Liver (tissue), 9 donors: ENCODE measurements around the gene DNAI1. TPM values are rescaled to one million over a fixed set of nuclear protein-coding genes. Genes with fewer than 3 reads are reported as not detected.
A peak's percentile ranks its signal among the peaks of the same experiment; 100 is the strongest.

Experiments
- DNase-seq: peaks from one replicate; pipeline ENCODE4 v3.0.0-alpha.2; 2017; ENCODE audit warnings: low spot score
- H3K27ac ChIP-seq, 2 donors: one replicate each; pipeline ENCODE4 v1.7.0; 2013; ENCODE audit warnings: inconsistent platforms in 2 of 2, low read length in 2 of 2, control low read depth in 1 of 2, low read depth in 1 of 2, mild to moderate bottlenecking in 1 of 2
- H3K27me3 ChIP-seq, 4 donors: one replicate each; pipeline versions ENCODE4 v1.6.1 to v1.7.0; 2013; ENCODE audit warnings: low read length in 3 of 4, inconsistent platforms in 1 of 4, mild to moderate bottlenecking in 1 of 4, moderate library complexity in 1 of 4; ENCODE audit not compliant: control insufficient read depth in 4 of 4, insufficient read depth in 4 of 4
- H3K36me3 ChIP-seq, 4 donors: one replicate each; pipeline versions ENCODE4 v1.6.1 to v1.7.0; 2013; ENCODE audit warnings: low read length in 3 of 4, mild to moderate bottlenecking in 3 of 4, low read depth in 1 of 4, moderate library complexity in 1 of 4; ENCODE audit not compliant: control insufficient read depth in 4 of 4, insufficient read depth in 3 of 4
- H3K4me1 ChIP-seq, 4 donors: one replicate each; pipeline versions ENCODE4 v1.6.1 to v1.7.0; 2013; ENCODE audit warnings: low read length in 3 of 4, mild to moderate bottlenecking in 3 of 4, moderate library complexity in 1 of 4; ENCODE audit not compliant: control insufficient read depth in 4 of 4, insufficient read depth in 4 of 4
- H3K4me3 ChIP-seq, 3 donors: one replicate each; pipeline versions ENCODE4 v1.6.1 to v1.7.0; 2013; ENCODE audit warnings: low read length in 3 of 3, control low read depth in 1 of 3, low read depth in 1 of 3, mild to moderate bottlenecking in 1 of 3
- H3K9ac ChIP-seq, 2 donors: one replicate each; pipeline ENCODE4 v1.7.0; 2013; ENCODE audit warnings: low read length in 2 of 2, mild to moderate bottlenecking in 2 of 2, moderate library complexity in 2 of 2, control low read depth in 1 of 2, low read depth in 1 of 2
- H3K9me3 ChIP-seq, 4 donors: one replicate each; pipeline versions ENCODE4 v1.6.1 to v1.7.0; 2013; ENCODE audit warnings: low read length in 3 of 4; ENCODE audit not compliant: control insufficient read depth in 4 of 4
- ATF3 ChIP-seq: IDR thresholded peaks from 2 replicates; pipeline ENCODE4 v1.6.1; 2016; ENCODE audit warnings: antibody characterized with exemption
- CTCF ChIP-seq: fragments of 150-350 bp; IDR thresholded peaks from 2 replicates; pipeline ENCODE4 v1.5.1; 2017; ENCODE audit warnings: improper control_type of control experiment, low read depth, low read length; ENCODE audit not compliant: missing input control
- FOXA1 ChIP-seq: IDR thresholded peaks from 2 replicates; pipeline ENCODE4 v1.6.1; 2016; ENCODE audit warnings: antibody characterized with exemption
- FOXA2 ChIP-seq: IDR thresholded peaks from 2 replicates; pipeline ENCODE4 v1.6.1; 2016; ENCODE audit warnings: antibody characterized with exemption
- GABPA ChIP-seq, 2 donors: IDR thresholded peaks in 1 of 2; conservative IDR thresholded peaks in 1 of 2; 2 replicates each; pipeline ENCODE4 v1.6.1; 2016; ENCODE audit warnings: antibody characterized with exemption in 2 of 2, mild to moderate bottlenecking in 1 of 2, moderate library complexity in 1 of 2
- HNF4A ChIP-seq, 2 donors: conservative IDR thresholded peaks; 2 replicates each; pipeline ENCODE4 v1.6.1; 2016; ENCODE audit warnings: antibody characterized with exemption in 2 of 2, mild to moderate bottlenecking in 2 of 2
- HNF4G ChIP-seq: IDR thresholded peaks from 2 replicates; pipeline ENCODE4 v1.6.1; 2016; ENCODE audit warnings: antibody characterized with exemption
- MAX ChIP-seq: IDR thresholded peaks from 2 replicates; pipeline ENCODE4 v1.6.1; 2016; ENCODE audit warnings: antibody characterized with exemption
- NR2F2 ChIP-seq: IDR thresholded peaks from 2 replicates; pipeline ENCODE4 v1.6.1; 2016; ENCODE audit warnings: antibody characterized with exemption
- RAD21 ChIP-seq, 2 donors: IDR thresholded peaks; 2 replicates each; pipeline ENCODE4 v1.6.1; 2016; ENCODE audit warnings: antibody characterized with exemption in 2 of 2, mild to moderate bottlenecking in 2 of 2
- RXRA ChIP-seq, 2 donors: IDR thresholded peaks; 2 replicates each; pipeline ENCODE4 v1.6.1; 2017 to 2018; ENCODE audit warnings: antibody characterized with exemption in 2 of 2, mild to moderate bottlenecking in 1 of 2
- SP1 ChIP-seq: IDR thresholded peaks from 2 replicates; pipeline ENCODE4 v1.6.1; 2018; ENCODE audit warnings: antibody characterized with exemption, mild to moderate bottlenecking
- TAF1 ChIP-seq: conservative IDR thresholded peaks from 2 replicates; pipeline ENCODE4 v1.6.1; 2016; ENCODE audit warnings: antibody characterized with exemption, mild to moderate bottlenecking
- WGBS: extraction: QIAGEN DNeasy Blood & Tissue Kit; methylation state at CpG from one replicate; pipeline ENCODE4 v1.1.7; 2013; 5-methylcytosine and 5-hydroxymethylcytosine counted together
- polyA plus RNA-seq, 2 donors: library from polyadenylated mRNA; stranded (reverse) in 1 of 2; unstranded in 1 of 2; fragments of 200-250 nt in 1 of 2; fragments of >200 nt in 1 of 2; fragmentation: Nextera tagmentation in 1 of 2; extraction: Ambion mirVana in 1 of 2; gene quantifications; one replicate each; pipeline versions ENCODE4 v1.2.1 to v1.2.3, GENCODE V29; 2013 to 2015
- total RNA-seq, 2 donors: library from RNA; depleted of rRNA; stranded (reverse); fragments of >200 nt; gene quantifications; one replicate each; pipeline ENCODE4 v1.2.3, GENCODE V29; 2014
- donor health status: healthy.
- donor health status: healthy.
- donor health status: healthy.
- donor health status: healthy.
- donor health status: healthy.

Gene DNAI1
- total and polyA plus RNA-seq, 4 donors = not detected

DNA sequence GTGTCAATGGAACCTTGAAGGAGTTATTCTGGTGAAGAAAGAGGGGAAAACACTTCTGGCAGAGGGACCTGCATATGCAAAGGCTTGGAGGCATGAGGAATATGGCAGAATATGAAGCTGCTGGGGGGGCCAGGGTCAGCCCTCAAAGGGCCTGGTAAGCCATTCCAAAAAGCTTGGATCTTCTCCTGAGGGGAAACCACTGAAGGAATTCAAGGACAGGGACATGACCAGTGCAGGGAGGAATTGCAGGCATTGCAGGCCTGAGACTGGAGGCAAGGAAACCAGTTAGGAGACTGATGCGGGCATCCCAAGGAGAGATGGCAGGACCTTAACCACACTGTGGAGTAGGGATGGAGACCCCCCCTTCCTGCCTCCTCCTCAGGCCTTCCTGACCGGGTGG is 42.8 kb downstream of the DNAI1 start (continued):
- no peak for TF ChIP-seq HNF4G
- TF ChIP-seq ATF3 = no peak
- no peak for TF ChIP-seq FOXA1
- no peak for TF ChIP-seq NR2F2
- no peak for TF ChIP-seq MAX
- TF ChIP-seq RAD21 (IDR thresholded peaks at IDR 0.05) = no peak
- TF ChIP-seq HNF4A (conservative IDR thresholded peaks at IDR 0.05) = no peak
- TF ChIP-seq GABPA (IDR thresholded peaks at IDR 0.05 in 1 of 2, conservative IDR thresholded peaks at IDR 0.05 in 1 of 2) = no peak
- no peak for TF ChIP-seq TAF1
- no peak for TF ChIP-seq FOXA2

- Histone ChIP-seq H3K4me1 (peaks cover 0 to 9% (median 4%) of the 10 kb centered on the region in 4 donors), H3K27me3 (no peaks in the 10 kb centered on the region), H3K36me3 (no peaks in the 10 kb centered on the region), H3K27ac (no peak overlapping the region), H3K9me3 (no peaks in the 10 kb centered on the region), H3K9ac (no peak overlapping the region), H3K4me3 (no peak overlapping the region)
- DNase-seq = no peak
- TF ChIP-seq GABPA (IDR thresholded peaks at IDR 0.05 in 1 of 2, conservative IDR thresholded peaks at IDR 0.05 in 1 of 2) (no peak), MAX (no peak), SP1 (peak; percentile 35), RAD21 (IDR thresholded peaks at IDR 0.05) (peak in 1 of 2 donors; percentile 59)
- 58% methylated on average over 5 of the region's 5 CpGs for WGBS
These were observed 43.4 kb downstream of the DNAI1 start for GRCh38 chr9:34501889-34502425.

- no peaks in the 10 kb centered on the region for H3K9me3 ChIP-seq
- DNase-seq = no peak
- 78% methylated on average over 10 of the region's 10 CpGs for WGBS
- H3K4me1 ChIP-seq = peaks cover 0 to 9% (median 4%) of the 10 kb centered on the region in 4 donors
- no peaks in the 10 kb centered on the region for H3K27me3 ChIP-seq
- no peaks in the 10 kb centered on the region for H3K36me3 ChIP-seq
- no peak for TF ChIP-seq RXRA (IDR thresholded peaks at IDR 0.05)
- H3K9ac ChIP-seq = no peak overlapping the region
- H3K27ac ChIP-seq = no peak overlapping the region
- H3K4me3 ChIP-seq = no peak overlapping the region
These were observed 43.9 kb downstream of the DNAI1 start for GRCh38 chr9:34502471-34502870.

DNA sequence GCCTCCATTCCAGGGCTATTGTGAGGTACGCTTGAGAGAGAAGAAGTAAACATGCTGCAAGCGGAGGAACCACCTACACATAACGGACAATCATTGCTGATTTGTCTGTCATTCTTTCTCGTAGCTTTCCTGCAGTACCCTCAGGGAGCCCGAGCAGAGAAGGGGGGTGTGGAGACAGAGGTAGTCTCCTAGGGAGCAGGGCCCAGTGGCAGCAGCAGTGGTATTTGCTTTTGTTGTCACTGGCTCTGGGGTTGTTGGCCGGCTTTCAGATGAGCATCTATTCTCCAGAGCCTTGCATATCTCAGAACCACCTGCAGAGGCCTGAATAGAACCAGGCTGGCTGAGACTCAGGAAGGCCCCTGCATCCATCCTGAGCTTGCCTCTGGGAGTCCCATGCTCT is 44.3 kb downstream of the DNAI1 start:
- no peaks in the 10 kb centered on the region for H3K36me3 ChIP-seq
- H3K4me3 ChIP-seq = no peak overlapping the region
- WGBS = 74% methylated on average over 6 of the region's 6 CpGs
- H3K27ac ChIP-seq = no peak overlapping the region
- peaks cover 0 to 9% (median 4%) of the 10 kb centered on the region in 4 donors for H3K4me1 ChIP-seq
- no peaks in the 10 kb centered on the region for H3K9me3 ChIP-seq
- H3K9ac ChIP-seq = no peak overlapping the region
- no peaks in the 10 kb centered on the region for H3K27me3 ChIP-seq
- no peak for DNase-seq
- no peak for TF ChIP-seq CTCF
